GM18870 (cell line): ENCODE data around the gene SLC22A23.

ENCODE experiments used
- ATAC-seq: cut with Tn5 transposase; IDR thresholded peaks from one replicate; pipeline ENCODE4 v1.9.1; 2021; ENCODE audit warnings: moderate library complexity; ENCODE audit not compliant: unreplicated experiment

The SLC22A23 gene

GRCh38 chr6:3372912-3373554, 83.8 kb downstream of the SLC22A23 start:
- ATAC-seq, result no peak

- ATAC-seq, result no peak
Observed at GRCh38 chr6:3372184-3372846, 84.5 kb downstream of the SLC22A23 start.

- ATAC-seq, result no peak
Observed at GRCh38 chr6:3371222-3371949, 85.5 kb downstream of the SLC22A23 start.

- ATAC-seq, result no peak
Observed at GRCh38 chr6:3370361-3371221, 86.3 kb downstream of the SLC22A23 start.

GRCh38 chr6:3369985-3370360, 86.9 kb downstream of the SLC22A23 start:
- no peak for ATAC-seq

- no peak for ATAC-seq
Observed at GRCh38 chr6:3368685-3369084, 88.2 kb downstream of the SLC22A23 start.

GRCh38 chr6:3367630-3368029, 89.2 kb downstream of the SLC22A23 start:
- ATAC-seq, result no peak

- ATAC-seq, result no peak
Observed at GRCh38 chr6:3366596-3367413, 90.0 kb downstream of the SLC22A23 start.

- ATAC-seq, result no peak
Observed at GRCh38 chr6:3364391-3364790, 92.5 kb downstream of the SLC22A23 start.

GRCh38 chr6:3363296-3364025, 93.4 kb downstream of the SLC22A23 start:
- no peak for ATAC-seq

- no peak for ATAC-seq
Observed at GRCh38 chr6:3361312-3362037, 95.4 kb downstream of the SLC22A23 start.

GRCh38 chr6:3360727-3361045, 96.2 kb downstream of the SLC22A23 start:
- ATAC-seq, result no peak

GRCh38 chr6:3359973-3360726, 96.7 kb downstream of the SLC22A23 start:
- no peak for ATAC-seq

GRCh38 chr6:3359101-3359752, 97.6 kb downstream of the SLC22A23 start:
- ATAC-seq, result no peak

GRCh38 chr6:3358413-3359100, 98.3 kb downstream of the SLC22A23 start:
- no peak for ATAC-seq

- ATAC-seq, result no peak
Observed at GRCh38 chr6:3357678-3358077, 99.2 kb downstream of the SLC22A23 start.

- no peak for ATAC-seq
Observed at GRCh38 chr6:3356824-3357420, 99.9 kb downstream of the SLC22A23 start.
